ENCODE measurements around the gene MPHOSPH8.

The MPHOSPH8 gene

DNA sequence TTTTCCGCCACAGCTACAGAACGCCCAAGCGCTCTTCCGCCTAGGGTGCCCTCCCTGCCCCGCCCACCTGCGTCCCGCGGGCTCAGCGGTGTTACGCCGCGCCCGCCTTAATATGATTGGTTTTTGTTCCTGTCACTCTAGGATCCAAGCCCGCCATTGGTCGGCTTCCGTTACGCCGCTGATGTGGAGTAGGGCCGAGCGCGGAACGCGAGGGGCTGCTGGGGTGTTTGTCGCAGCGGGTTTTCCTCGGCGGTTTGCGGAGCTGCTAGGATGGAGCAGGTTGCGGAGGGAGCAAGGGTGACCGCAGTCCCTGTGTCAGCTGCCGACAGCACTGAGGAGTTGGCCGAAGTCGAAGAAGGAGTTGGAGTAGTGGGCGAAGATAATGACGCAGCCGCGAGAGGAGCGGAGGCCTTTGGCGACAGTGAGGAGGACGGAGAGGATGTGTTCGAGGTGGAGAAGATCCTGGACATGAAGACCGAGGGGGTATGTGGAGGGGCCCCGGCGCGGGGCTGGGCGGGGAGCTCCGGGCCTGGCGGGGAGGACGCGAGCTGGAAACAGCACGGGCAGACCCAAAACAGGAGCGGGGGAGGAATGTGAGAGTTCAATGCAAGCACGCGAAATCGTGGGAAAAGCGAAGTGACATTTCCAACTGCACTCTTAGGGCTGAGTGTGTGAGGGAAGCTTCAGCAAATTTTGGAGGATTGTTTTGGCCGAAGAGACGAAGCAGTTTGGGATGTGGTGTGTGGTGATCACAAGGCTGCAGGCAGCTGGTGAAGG lies at the start of gene MPHOSPH8:
Gene MPHOSPH8 (plus strand): TSS at position 181 of the 777 bp plus-strand sequence. CDS start 90 bp downstream, at position 271.
- peak; percentile 97 for DNase-seq

- DNase-seq = peak; percentile 67
Observed at GRCh38 chr13:19586904-19587634, 46.4 kb upstream of the MPHOSPH8 start.

DNA sequence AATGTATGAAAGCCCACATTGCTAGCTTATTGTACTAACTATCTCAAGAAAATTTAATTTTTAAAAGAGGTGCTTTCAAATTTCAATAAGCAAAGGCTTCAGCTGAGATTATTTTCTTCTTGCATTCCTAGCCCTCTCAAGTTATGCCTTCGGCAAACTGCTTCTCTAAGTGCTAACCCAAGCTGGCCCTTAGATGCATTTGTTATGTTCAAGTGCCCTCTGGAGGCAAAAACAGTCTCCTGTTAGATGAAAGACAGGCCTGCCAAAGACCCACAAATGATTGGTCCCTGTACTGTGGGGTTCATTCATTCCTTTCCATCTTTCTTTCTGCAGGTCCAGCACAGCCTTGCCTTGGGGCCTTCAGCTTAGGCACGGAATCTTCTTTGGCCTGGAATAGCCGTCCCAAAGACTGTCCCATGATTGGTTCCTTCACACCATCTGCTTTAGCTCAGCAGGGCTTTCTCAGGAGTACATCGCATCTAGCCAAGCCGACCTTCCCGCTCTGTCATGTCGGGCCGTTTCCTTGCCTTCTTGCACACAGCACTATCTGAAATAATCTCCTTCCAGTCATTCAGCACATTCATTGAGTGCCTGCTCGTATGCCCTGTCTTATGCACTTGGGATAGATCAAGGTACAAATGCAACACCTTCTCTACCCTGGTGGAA lies 45.7 kb upstream of the MPHOSPH8 start:
- DNase-seq = peak; percentile 37

DNA sequence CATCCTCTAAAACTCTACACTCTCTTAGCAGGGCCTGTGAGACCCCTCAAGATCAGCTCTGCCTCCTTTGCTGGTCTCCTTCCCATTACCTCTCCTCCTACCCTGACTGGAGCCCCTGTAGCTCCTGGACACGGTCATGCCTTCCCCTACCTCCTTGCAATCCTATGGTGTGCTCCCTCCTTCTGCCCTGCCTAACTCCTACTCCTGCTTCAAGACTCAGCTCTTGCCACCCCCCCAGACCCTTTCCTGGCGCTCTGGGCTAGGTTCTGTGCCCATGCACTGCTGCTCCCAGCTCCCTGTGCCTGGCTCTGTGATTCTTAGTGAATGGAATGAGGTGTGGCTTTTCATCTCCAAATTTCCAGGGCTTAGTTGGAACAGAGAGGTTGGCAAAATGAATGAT lies 44.1 kb upstream of the MPHOSPH8 start:
- no peak for DNase-seq

- no peak for DNase-seq
Observed at GRCh38 chr13:19590423-19590822, 43.0 kb upstream of the MPHOSPH8 start.

DNA sequence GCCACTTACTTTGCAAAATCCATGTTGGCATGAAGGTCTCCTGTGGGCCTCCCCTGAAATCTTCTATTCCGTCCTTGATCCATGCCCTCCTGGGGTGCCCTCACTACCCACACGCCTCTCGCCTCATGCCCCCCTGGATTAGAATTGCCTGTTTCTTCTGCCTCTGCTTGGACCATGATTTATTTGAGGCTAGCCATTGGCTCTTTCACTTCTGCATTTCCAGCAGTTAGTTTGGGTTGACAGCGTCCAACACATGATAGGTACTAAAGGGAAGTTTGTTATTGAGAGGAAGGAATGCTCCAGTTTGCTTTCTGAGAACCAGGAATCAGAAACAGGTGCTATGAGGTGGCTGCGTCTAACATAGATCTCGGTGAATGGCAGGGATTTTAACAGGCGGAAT lies 41.6 kb upstream of the MPHOSPH8 start:
- DNase-seq = no peak

- no peak for DNase-seq
Observed at GRCh38 chr13:19592657-19593180, 40.7 kb upstream of the MPHOSPH8 start.

DNA sequence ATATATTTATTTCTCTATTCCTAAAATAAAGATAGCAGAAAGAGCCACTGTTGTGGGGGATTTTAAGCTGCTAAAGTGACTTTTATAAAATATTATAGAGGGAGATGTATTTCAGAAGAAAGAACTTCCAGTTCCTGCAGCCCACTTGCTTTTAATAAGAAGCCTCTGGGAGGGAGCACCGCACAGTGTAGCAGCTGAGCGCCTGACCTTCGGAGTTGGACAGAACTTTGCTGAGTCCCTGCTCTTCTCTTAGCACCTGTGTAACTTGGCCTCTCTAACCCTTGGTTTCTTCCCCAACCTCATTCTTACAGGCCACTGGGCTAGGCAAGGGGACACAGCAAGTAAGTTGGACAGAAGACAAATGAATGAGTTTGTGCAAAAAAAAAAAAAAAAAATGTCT lies 37.4 kb upstream of the MPHOSPH8 start:
- DNase-seq = no peak

DNA sequence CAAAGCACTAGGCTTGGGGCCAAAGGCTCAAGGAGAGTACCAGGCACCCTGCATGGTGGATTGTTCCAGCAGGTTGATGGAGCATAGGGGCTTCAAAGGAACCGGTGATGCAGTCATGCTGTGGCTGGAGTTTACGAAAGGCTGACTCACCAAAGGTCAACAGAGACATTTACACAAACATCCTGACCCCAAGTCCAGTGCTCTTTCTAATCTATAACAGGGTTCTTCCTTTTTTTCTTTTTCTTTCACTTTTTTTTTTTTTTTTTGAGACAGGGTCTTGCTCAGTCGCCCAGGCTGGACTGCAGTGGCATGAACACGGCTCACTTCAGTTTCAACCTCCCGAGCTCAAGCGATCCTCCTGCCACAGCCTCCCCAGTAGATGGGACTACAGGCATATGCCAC lies 36.5 kb upstream of the MPHOSPH8 start:
- no peak for DNase-seq

DNA sequence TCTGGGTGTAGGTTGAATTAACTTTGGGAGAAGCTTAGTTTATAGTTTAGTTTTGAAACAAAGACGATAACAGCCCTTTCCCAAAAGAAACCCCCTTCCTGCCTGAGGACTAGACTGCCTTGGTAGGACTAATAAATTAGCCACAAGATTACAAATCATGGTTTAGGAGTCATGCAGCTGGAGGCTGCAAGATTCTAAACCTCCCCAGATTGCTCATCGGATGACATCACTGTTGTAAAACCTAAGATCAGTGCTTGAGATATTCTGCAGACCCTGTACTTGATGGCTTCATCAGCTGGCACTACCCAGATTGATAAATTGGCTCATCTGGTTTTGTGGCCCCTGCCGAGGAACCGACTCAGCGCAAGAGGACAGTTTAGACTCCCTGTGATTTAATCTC lies 35.9 kb upstream of the MPHOSPH8 start:
- DNase-seq = peak; percentile 66

- peak; percentile 54 for DNase-seq
Observed at GRCh38 chr13:19601749-19602725, 31.4 kb upstream of the MPHOSPH8 start.

GRCh38 chr13:19604306-19604705 lies 29.2 kb upstream of the MPHOSPH8 start:
- DNase-seq = no peak

GRCh38 chr13:19605161-19605955 lies 28.1 kb upstream of the MPHOSPH8 start:
- peak; percentile 36 for DNase-seq

DNA sequence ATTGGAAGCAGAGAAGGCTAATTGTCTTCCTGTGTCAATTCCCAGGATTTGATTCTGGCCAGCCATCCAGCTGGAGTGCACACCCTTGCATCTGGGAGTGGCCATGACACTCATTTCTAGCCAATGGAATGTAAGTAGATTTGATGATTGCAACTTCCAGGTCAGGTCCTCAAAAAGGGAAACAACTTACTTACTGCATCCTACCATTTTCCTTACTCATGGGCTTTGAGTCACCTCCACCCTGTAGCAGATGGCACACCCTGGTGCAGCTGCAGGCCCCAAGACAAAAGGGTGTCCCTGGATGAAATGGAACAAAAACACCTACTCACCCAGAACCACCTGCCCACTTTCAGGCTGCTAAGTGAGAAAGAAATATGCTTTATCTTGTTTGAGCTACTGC lies 27.3 kb upstream of the MPHOSPH8 start:
- no peak for DNase-seq

DNA sequence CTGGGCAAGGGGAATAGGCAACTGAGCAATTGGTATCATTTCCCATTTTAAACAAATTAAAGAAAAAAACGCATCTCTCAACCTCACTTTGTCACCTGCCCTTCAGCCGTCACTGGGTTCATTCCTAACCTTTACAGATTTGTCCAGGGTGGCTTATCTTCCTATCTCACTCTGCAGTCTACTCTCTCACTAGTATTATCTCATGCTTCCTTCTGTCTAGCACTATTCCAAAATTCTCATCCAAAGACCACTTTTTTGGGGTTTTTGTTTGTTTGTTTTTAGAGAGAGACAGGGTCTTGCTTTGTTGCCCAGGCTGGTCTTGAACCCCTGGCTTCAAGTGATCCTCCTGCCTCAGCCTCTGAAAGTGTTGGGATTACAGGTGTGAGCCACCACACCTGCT lies 26.7 kb upstream of the MPHOSPH8 start:
- no peak for DNase-seq

DNA sequence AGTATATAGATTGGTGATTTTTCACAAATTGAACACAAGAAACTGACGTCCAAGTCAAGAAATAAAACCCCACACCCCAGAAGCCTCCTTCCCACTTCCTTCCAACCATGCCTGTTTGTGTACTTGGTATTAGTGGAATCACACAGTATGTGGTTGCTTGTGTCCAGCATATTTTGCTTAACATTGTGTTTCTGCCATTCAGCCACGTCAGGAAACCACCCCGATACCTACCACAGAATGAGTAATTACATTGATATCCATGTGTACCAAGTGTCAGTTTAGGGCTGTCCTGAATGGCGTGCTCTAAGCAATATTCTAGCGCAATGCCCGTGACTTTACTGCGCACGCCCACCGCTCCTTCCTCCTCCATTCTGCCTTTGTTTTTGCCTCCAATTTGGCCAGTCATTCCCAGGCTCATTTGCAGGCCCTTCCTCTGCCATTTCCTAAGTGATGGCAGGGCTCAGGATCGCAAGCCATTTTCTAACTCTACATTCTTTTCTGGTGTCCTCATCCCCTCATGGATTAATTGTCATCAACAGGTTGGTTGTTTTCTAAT lies 25.9 kb upstream of the MPHOSPH8 start:
- no peak for DNase-seq

DNA sequence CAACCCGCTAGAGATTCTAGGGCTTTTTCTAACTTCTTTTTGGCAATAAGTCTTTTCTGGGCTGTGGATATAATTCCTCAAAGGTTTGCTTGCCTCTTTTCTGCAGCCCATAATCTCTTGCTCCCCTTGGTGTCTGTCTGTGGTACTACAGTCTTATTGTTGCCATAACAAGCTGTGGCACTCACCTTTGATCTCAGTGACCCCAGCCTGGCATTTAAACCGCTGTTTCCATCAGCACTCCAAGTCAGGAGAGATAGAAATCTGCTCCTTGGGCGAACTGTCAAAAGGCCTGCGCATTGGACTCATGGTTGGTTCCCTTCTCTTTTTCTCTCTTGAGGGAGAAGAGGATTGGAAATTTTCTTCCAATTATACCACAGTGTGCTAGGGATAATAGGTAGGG lies 14.5 kb upstream of the MPHOSPH8 start:
- peak; percentile 7 for DNase-seq

DNA sequence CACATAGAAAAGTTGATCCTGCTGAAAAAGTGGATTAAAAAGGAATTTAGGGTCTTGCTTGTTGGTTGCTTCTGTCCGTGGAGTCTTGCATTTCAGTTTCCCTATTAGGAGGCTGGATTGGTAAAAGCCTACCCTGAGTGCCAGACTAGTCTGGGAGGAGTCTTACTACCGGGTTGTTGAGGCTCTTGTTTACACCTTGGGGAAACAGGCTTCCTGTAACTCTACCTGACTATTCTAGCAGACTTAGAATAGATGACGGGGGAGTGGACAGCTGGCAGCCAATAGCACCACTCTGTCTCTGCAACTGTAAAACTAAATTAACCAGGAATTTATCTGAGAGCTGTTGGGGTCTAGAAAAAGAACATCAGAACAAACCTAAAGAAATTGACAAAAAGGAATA lies 11.3 kb upstream of the MPHOSPH8 start:
- no peak for DNase-seq

- DNase-seq = no peak
Observed at GRCh38 chr13:19624265-19624664, 9.2 kb upstream of the MPHOSPH8 start.

DNA sequence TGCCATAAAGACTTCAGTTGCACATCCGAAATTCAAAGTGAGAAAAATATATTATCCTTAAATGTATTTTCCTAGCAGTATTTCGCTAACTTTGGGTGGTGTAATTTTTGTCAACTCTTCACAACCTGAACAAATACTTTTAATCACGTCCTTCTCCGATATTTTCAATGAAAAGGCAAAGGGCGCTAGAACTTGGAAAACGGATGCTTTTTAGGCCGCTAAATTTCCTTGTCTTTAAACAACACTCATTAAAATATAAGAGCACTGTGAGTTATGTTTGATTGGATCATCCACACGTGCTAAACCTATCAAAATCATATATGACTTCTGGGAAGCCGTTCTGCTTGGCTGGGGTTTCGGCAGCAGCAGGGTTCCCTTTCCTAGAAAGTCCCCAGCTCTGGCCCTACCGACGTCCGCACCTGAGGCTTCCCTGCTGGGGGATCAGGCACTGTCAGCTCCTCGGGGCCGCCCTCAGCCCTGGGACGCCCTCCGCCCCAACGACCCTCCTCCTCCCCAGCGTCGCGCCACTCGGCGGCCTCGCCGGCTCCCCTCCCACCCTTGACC lies 462 bp upstream of the MPHOSPH8 start:
- no peak for DNase-seq

DNA sequence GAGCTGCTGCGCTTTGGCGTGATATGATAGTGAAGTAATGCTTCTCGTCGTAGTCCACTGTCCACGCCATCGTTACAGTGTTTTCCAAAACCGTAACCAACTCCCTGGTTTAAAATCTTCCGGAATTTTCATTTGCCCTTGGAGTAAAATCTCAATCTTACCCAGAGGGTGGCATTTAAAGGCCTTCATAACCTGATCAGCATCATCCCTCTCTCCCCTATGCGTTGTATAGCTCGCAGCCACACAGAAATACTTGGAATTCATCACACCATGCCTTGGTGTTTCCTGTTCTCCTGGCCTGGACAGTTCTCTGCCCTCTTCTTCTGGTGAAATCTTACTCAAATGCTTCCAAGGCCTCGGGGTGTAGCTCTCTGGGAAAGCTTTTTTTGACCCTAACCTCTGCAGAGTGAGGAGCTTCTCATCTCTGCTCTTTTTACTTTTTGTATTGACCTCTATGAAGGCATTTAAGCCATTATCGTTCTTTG lies 839 bp downstream of the MPHOSPH8 start:
- peak; percentile 43 for DNase-seq

Data from fibroblast of skin of right biceps (primary cell).